Measurements from ENCODE around the gene DNAJB13. TPM values are rescaled to one million over a fixed set of nuclear protein-coding genes. Genes with fewer than 3 reads are reported as not detected.
"Not testable (repeated sequence)": the region's sequence is repeated elsewhere in the genome, so short reads cannot be mapped to it uniquely, and the experiment has no call there.

DNAJB13 gene
- total RNA-seq, 5 donors from 2014 or later (not counting 1 experiment from before 2014, with no cell fraction given): 0.19 to 0.96 (median 0.30) TPM; not detected in 2

- H3K27ac ChIP-seq (ENCODE audit: low read length): peak within 1 kb of the TSS; percentile 94
- H3K4me1 ChIP-seq (ENCODE audit: control insufficient read depth in 1 of 2, extremely low read depth in 1 of 2, insufficient read depth in 2 of 2, low read length in 2 of 2): peaks cover 36 to 52% of the 10 kb centered on the region in 2 experiments
- Mint-ChIP-seq H3K4me1 (peaks cover 45 to 58% (median 46%) of the 10 kb centered on the region in 3 donors), H3K9me3 (no peaks in the 10 kb centered on the region), H3K27me3 (no peaks in the 10 kb centered on the region), H3K4me3 (peak within 1 kb of the TSS; percentile 89 to 98 (median 97)), H3K27ac (peak within 1 kb of the TSS; percentile 98 to 99), H3K36me3 (peaks cover 39% of the 10 kb centered on the region)
- H3K36me3 ChIP-seq (ENCODE audit: control insufficient read depth in 2 of 2, extremely low read depth in 1 of 2, insufficient read depth in 1 of 2, low read length in 1 of 2): peaks cover 15 to 40% of the 10 kb centered on the region in 2 donors
- under 1% methylated on average over 36 of the region's 43 CpGs for WGBS (ENCODE audit: insufficient coverage)
- no peaks in the 10 kb centered on the region for H3K27me3 ChIP-seq (replicated peaks in 1 of 2; ENCODE audit: control insufficient read depth in 2 of 2, extremely low read depth in 1 of 2, insufficient read depth in 2 of 2, low read length in 1 of 2)
- CTCF ChIA-PET: interaction anchor here in 1 of 2 donors (1.1 to 3.7 kb wide), 3 partner anchors 12 to 22 kb away, joined by 4 to 15 read pairs (median 7); no protein-coding TSS in a partner anchor
- peak in 34 of 35 experiments; percentile 65 to 90 (median 77) for DNase-seq
- peak within 1 kb of the TSS; percentile 61 to 98 for H3K4me3 ChIP-seq (ENCODE audit: control insufficient read depth in 1 of 2, extremely low read depth in 1 of 2, low read length in 1 of 2)
- POLR2A ChIA-PET: interaction anchor here (0.6 to 6.4 kb wide), 7 partner anchors 10 to 142 kb away, joined by 3 to 199 read pairs (median 6); no protein-coding TSS in a partner anchor
- H3K9me3 ChIP-seq: no peaks in the 10 kb centered on the region
- peak; percentile 69 to 78 (median 72) for ATAC-seq (replicated peaks in 1 of 4)
Measured at GRCh38 chr11:73982595-73982989, 31.8 kb downstream of the DNAJB13 start, which contains the start of gene UCP2. TSS of gene UCP2 (minus strand) at chr11:73982843. CDS start at chr11:73978378, 4,465 bp downstream.

GRCh38 chr11:73982990-73983740 is 32.3 kb downstream of the DNAJB13 start:
- Histone ChIP-seq H3K9me3 (no peaks in the 10 kb centered on the region), H3K4me1 (ENCODE audit: control insufficient read depth in 1 of 2, extremely low read depth in 1 of 2, insufficient read depth in 2 of 2, low read length in 2 of 2) (peaks cover 30 to 47% of the 10 kb centered on the region in 2 experiments), H3K4me3 (ENCODE audit: control insufficient read depth in 1 of 2, extremely low read depth in 1 of 2, low read length in 1 of 2) (peak overlapping the region; percentile 61 to 85), H3K27ac (ENCODE audit: low read length) (peak overlapping the region; percentile 94), H3K27me3 (replicated peaks in 1 of 2; ENCODE audit: control insufficient read depth in 2 of 2, extremely low read depth in 1 of 2, insufficient read depth in 2 of 2, low read length in 1 of 2) (no peaks in the 10 kb centered on the region), H3K36me3 (ENCODE audit: control insufficient read depth in 2 of 2, extremely low read depth in 1 of 2, insufficient read depth in 1 of 2, low read length in 1 of 2) (peaks cover 9 to 34% of the 10 kb centered on the region in 2 donors)
- ChIA-PET CTCF (interaction anchor here in 1 of 2 donors (1.1 to 3.7 kb wide), 4 partner anchors 12 to 22 kb away, joined by 4 to 15 read pairs (median 7); no protein-coding TSS in a partner anchor), POLR2A (interaction anchor here (0.6 to 6.4 kb wide), 9 partner anchors 10 to 143 kb away, joined by 3 to 199 read pairs (median 4); no protein-coding TSS in a partner anchor)
- ATAC-seq (replicated peaks in 1 of 4) (peak; percentile 79 to 84 (median 81)), DNase-seq (peak; percentile 82 to 95 (median 91))
- H3K9me3 Mint-ChIP-seq: no peaks in the 10 kb centered on the region
- under 1% methylated on average over 44 of the region's 56 CpGs for WGBS (ENCODE audit: insufficient coverage)
- no peaks in the 10 kb centered on the region for H3K27me3 Mint-ChIP-seq
- H3K27ac Mint-ChIP-seq: peak overlapping the region; percentile 98 to 99
- peaks cover 40 to 52% (median 40%) of the 10 kb centered on the region in 3 donors for H3K4me1 Mint-ChIP-seq
- peaks cover 35% of the 10 kb centered on the region for H3K36me3 Mint-ChIP-seq
- H3K4me3 Mint-ChIP-seq: peak overlapping the region; percentile 89 to 98 (median 97)

- Histone ChIP-seq H3K4me3 (ENCODE audit: control insufficient read depth in 1 of 2, extremely low read depth in 1 of 2, low read length in 1 of 2) (peak overlapping the region; percentile 61 to 85), H3K4me1 (ENCODE audit: control insufficient read depth in 1 of 2, extremely low read depth in 1 of 2, insufficient read depth in 2 of 2, low read length in 2 of 2) (peaks cover 22 to 39% of the 10 kb centered on the region in 2 experiments), H3K36me3 (ENCODE audit: control insufficient read depth in 2 of 2, extremely low read depth in 1 of 2, insufficient read depth in 1 of 2, low read length in 1 of 2) (peaks cover 3 to 27% of the 10 kb centered on the region in 2 donors), H3K27ac (ENCODE audit: low read length) (peak overlapping the region; percentile 94), H3K27me3 (replicated peaks in 1 of 2; ENCODE audit: control insufficient read depth in 2 of 2, extremely low read depth in 1 of 2, insufficient read depth in 2 of 2, low read length in 1 of 2) (no peaks in the 10 kb centered on the region), H3K9me3 (no peaks in the 10 kb centered on the region)
- WGBS (ENCODE audit: insufficient coverage): 74% methylated on average over 9 of the region's 18 CpGs
- H3K27me3 Mint-ChIP-seq: no peaks in the 10 kb centered on the region
- POLR2A ChIA-PET: interaction anchor here (0.7 to 6.4 kb wide), 5 partner anchors 11 to 28 kb away, joined by 3 to 199 read pairs (median 4); no protein-coding TSS in a partner anchor
- peak overlapping the region; percentile 89 to 98 (median 97) for H3K4me3 Mint-ChIP-seq
- H3K36me3 Mint-ChIP-seq: peaks cover 27% of the 10 kb centered on the region
- peaks cover 32 to 45% (median 33%) of the 10 kb centered on the region in 3 donors for H3K4me1 Mint-ChIP-seq
- CTCF ChIA-PET: interaction anchor here in 1 of 2 donors (1.4 kb wide), 1 partner anchor 11 kb away, joined by 7 read pairs; no protein-coding TSS in a partner anchor
- ATAC-seq (replicated peaks in 1 of 4): no peak
- H3K27ac Mint-ChIP-seq: peak overlapping the region; percentile 98 to 99
- H3K9me3 Mint-ChIP-seq: no peaks in the 10 kb centered on the region
- no peak for DNase-seq
Measured at GRCh38 chr11:73983741-73984538, 33.1 kb downstream of the DNAJB13 start.

GRCh38 chr11:73985661-73986060 is 34.8 kb downstream of the DNAJB13 start:
- DNase-seq; H3K36me3 ChIP-seq (ENCODE audit: control insufficient read depth in 2 of 2, extremely low read depth in 1 of 2, insufficient read depth in 1 of 2, low read length in 1 of 2); H3K4me3 Mint-ChIP-seq; H3K27ac ChIP-seq (ENCODE audit: low read length); H3K9me3 Mint-ChIP-seq; ATAC-seq (replicated peaks in 1 of 4); H3K27me3 ChIP-seq (replicated peaks in 1 of 2; ENCODE audit: control insufficient read depth in 2 of 2, extremely low read depth in 1 of 2, insufficient read depth in 2 of 2, low read length in 1 of 2); H3K9me3 ChIP-seq; H3K4me3 ChIP-seq (ENCODE audit: control insufficient read depth in 1 of 2, extremely low read depth in 1 of 2, low read length in 1 of 2); H3K27me3 Mint-ChIP-seq: not testable (repeated sequence)
- Mint-ChIP-seq H3K4me1 (peaks cover 18 to 33% (median 22%) of the 10 kb centered on the region in 3 donors), H3K27ac (peak overlapping the region; percentile 48 to 59), H3K36me3 (peaks cover 15% of the 10 kb centered on the region)
- peaks cover 14 to 23% of the 10 kb centered on the region in 2 experiments for H3K4me1 ChIP-seq (ENCODE audit: control insufficient read depth in 1 of 2, extremely low read depth in 1 of 2, insufficient read depth in 2 of 2, low read length in 2 of 2)
- 100% methylated on average over 1 of the region's 4 CpGs for WGBS (ENCODE audit: insufficient coverage)
- ChIA-PET POLR2A (interaction anchor here in 1 of 2 donors (0.6 to 6.4 kb wide), 3 partner anchors 9 to 21 kb away, joined by 5 to 199 read pairs (median 13); no protein-coding TSS in a partner anchor), CTCF (interaction anchor here in 1 of 2 donors (0.7 to 1.5 kb wide), 2 partner anchors 16 to 19 kb away, joined by 3 to 5 read pairs; no protein-coding TSS in a partner anchor)

GRCh38 chr11:73988227-73988626 is 37.4 kb downstream of the DNAJB13 start:
- no peak overlapping the region for H3K27ac Mint-ChIP-seq
- no peak overlapping the region for H3K27ac ChIP-seq (ENCODE audit: low read length)
- H3K4me3 Mint-ChIP-seq: no peak overlapping the region
- ATAC-seq (replicated peaks in 1 of 4): no peak
- H3K4me1 ChIP-seq (ENCODE audit: control insufficient read depth in 1 of 2, extremely low read depth in 1 of 2, insufficient read depth in 2 of 2, low read length in 2 of 2): peaks cover 33 to 35% of the 10 kb centered on the region in 2 experiments
- ChIA-PET CTCF (no interaction called here), POLR2A (interaction anchor here in 1 of 2 donors (0.7 kb wide), 1 partner anchor 17 kb away, joined by 3 read pairs; no protein-coding TSS in a partner anchor)
- no peaks in the 10 kb centered on the region for H3K36me3 Mint-ChIP-seq
- no CpG with 5 or more reads among the region's 7 CpGs for WGBS (ENCODE audit: insufficient coverage)
- DNase-seq: no peak
- no peaks in the 10 kb centered on the region for H3K9me3 ChIP-seq
- H3K4me3 ChIP-seq (ENCODE audit: control insufficient read depth in 1 of 2, extremely low read depth in 1 of 2, low read length in 1 of 2): no peak overlapping the region
- peaks cover 29 to 46% (median 41%) of the 10 kb centered on the region in 3 donors for H3K4me1 Mint-ChIP-seq
- no peaks in the 10 kb centered on the region for H3K36me3 ChIP-seq (ENCODE audit: control insufficient read depth in 2 of 2, extremely low read depth in 1 of 2, insufficient read depth in 1 of 2, low read length in 1 of 2)
- H3K27me3 Mint-ChIP-seq: no peaks in the 10 kb centered on the region
- H3K9me3 Mint-ChIP-seq: no peaks in the 10 kb centered on the region
- no peaks in the 10 kb centered on the region for H3K27me3 ChIP-seq (replicated peaks in 1 of 2; ENCODE audit: control insufficient read depth in 2 of 2, extremely low read depth in 1 of 2, insufficient read depth in 2 of 2, low read length in 1 of 2)
